GM23338 (cell line): ENCODE measurements around the gene FLNB. TPM values are rescaled to one million over a fixed set of nuclear protein-coding genes. Genes with fewer than 3 reads are reported as not detected.

ENCODE experiments used
- ATAC-seq: fragments of 200-7000 bp; cut with Tn5 transposase; 3 replicates; pipeline ENCODE4 v1.9.1; 2020
- DNase-seq: peaks from one replicate; pipeline ENCODE4 v3.0.0-alpha.2; 2015; ENCODE audit warnings: low spot score
- H2AFZ ChIP-seq: fragments of 200-600 bp; sonication (generic); 2 replicates; pipeline ENCODE4 v1.8.0; 2016; ENCODE audit warnings: antibody characterized with exemption, mild to moderate bottlenecking, moderate library complexity
- H3F3A ChIP-seq: fragments of 200-600 bp; sonication (generic); replicated peaks from 2 replicates; pipeline ENCODE4 v1.8.0; 2017; ENCODE audit warnings: antibody characterized with exemption, mixed run types, low read depth
- H3K27ac ChIP-seq: fragments of 200-600 bp; sonication (generic); 2 replicates; pipeline ENCODE4 v1.6.1; 2016; ENCODE audit warnings: low read depth
- H3K27me3 ChIP-seq: fragments of 200-600 bp; sonication (generic); 2 replicates; pipeline ENCODE4 v1.8.0; 2016; ENCODE audit warnings: mild to moderate bottlenecking, mixed run types, moderate library complexity; ENCODE audit not compliant: insufficient read depth
- H3K36me3 ChIP-seq: fragments of 200-600 bp; sonication (generic); 2 replicates; pipeline ENCODE4 v1.8.0; 2016; ENCODE audit warnings: mild to moderate bottlenecking; ENCODE audit not compliant: insufficient read depth
- H3K4me1 ChIP-seq: fragments of 200-600 bp; sonication (generic); 2 replicates; pipeline ENCODE4 v1.8.0; 2016; ENCODE audit warnings: mild to moderate bottlenecking, moderate library complexity; ENCODE audit not compliant: insufficient read depth
- H3K4me2 ChIP-seq: fragments of 200-600 bp; sonication (generic); 2 replicates; pipeline ENCODE4 v1.7.1; 2017; ENCODE audit warnings: mixed run types
- H3K4me3 ChIP-seq: fragments of 200-600 bp; sonication (generic); 2 replicates; pipeline ENCODE4 v1.6.1; 2016; ENCODE audit warnings: mixed run types
- H3K79me2 ChIP-seq: fragments of 200-600 bp; sonication (generic); replicated peaks from 2 replicates; pipeline ENCODE4 v1.8.0; 2017; ENCODE audit warnings: mild to moderate bottlenecking; ENCODE audit not compliant: insufficient read depth
- H3K9me2 ChIP-seq: fragments of 200-600 bp; sonication (generic); 2 replicates; pipeline ENCODE4 v1.8.0; 2017; ENCODE audit not compliant: insufficient read depth
- H4K20me1 ChIP-seq: fragments of 200-600 bp; sonication (generic); replicated peaks from 2 replicates; pipeline ENCODE4 v1.8.0; 2017; ENCODE audit warnings: mild to moderate bottlenecking; ENCODE audit not compliant: insufficient read depth
- H3K27ac Mint-ChIP-seq: 2 replicates; pipeline ENCODE4 v1.8.0; 2020; ENCODE audit warnings: inconsistent platforms, mild to moderate bottlenecking, moderate library complexity, mixed read lengths
- H3K27me3 Mint-ChIP-seq: 3 replicates; pipeline ENCODE4 v1.8.0; 2022; ENCODE audit warnings: low read depth, mild to moderate bottlenecking, moderate library complexity, mixed read lengths, inconsistent platforms; ENCODE audit not compliant: insufficient read depth, poor library complexity
- H3K36me3 Mint-ChIP-seq: 3 replicates; pipeline ENCODE4 v1.8.0; 2021; ENCODE audit warnings: low read depth, mild to moderate bottlenecking, inconsistent platforms, moderate library complexity, mixed read lengths
- H3K4me1 Mint-ChIP-seq: 3 replicates; pipeline ENCODE4 v1.8.0; 2020; ENCODE audit warnings: mild to moderate bottlenecking, inconsistent platforms, mixed read lengths
- H3K4me3 Mint-ChIP-seq: 3 replicates; pipeline ENCODE4 v1.8.0; 2021; ENCODE audit warnings: moderate library complexity, mild to moderate bottlenecking, inconsistent platforms, mixed read lengths
- H3K9me3 Mint-ChIP-seq: 3 replicates; pipeline ENCODE4 v1.8.0; 2020; ENCODE audit warnings: moderate library complexity, mild to moderate bottlenecking, inconsistent platforms, mixed read lengths
- CREB1 ChIP-seq: fragments of 250-450 bp; sonication (Bioruptor Pico); IDR thresholded peaks from 2 replicates; pipeline ENCODE4 v1.5.0; 2020; ENCODE audit warnings: low read depth, mild to moderate bottlenecking, moderate library complexity
- CTCF ChIP-seq, 2 experiments: fragments of 200-600 bp in 1 of 2; sonication (generic) in 1 of 2; conservative IDR thresholded peaks; 2 replicates each; pipeline versions ENCODE4 v1.5.1 to v1.6.1; 2016 to 2017; ENCODE audit warnings: antibody characterized with exemption in 2 of 2, low read depth in 2 of 2, mild to moderate bottlenecking in 2 of 2, moderate library complexity in 1 of 2
- NANOG ChIP-seq: IDR thresholded peaks from 2 replicates; pipeline ENCODE4 v1.6.1; 2016; ENCODE audit warnings: antibody characterized with exemption, borderline replicate concordance
- STAT1 ChIP-seq: IDR thresholded peaks from one replicate; pipeline ENCODE4 v1.6.1; 2016; ENCODE audit warnings: antibody characterized with exemption; ENCODE audit not compliant: unreplicated experiment
- ZNF114 ChIP-seq: fragments of 250-450 bp; sonication (Bioruptor Pico); IDR thresholded peaks from 2 replicates; pipeline ENCODE4 v1.5.0; 2020; ENCODE audit warnings: mild to moderate bottlenecking, moderate library complexity
- ZNF331 ChIP-seq: fragments of 250-450 bp; sonication (Bioruptor Pico); IDR thresholded peaks from 2 replicates; pipeline ENCODE4 v1.5.0; 2020; ENCODE audit warnings: low read depth, mild to moderate bottlenecking, moderate library complexity
- ZNF462 ChIP-seq: fragments of 250-450 bp; sonication (Bioruptor Pico); IDR thresholded peaks from 2 replicates; pipeline ENCODE4 v1.5.0; 2020; ENCODE audit warnings: mild to moderate bottlenecking, moderate library complexity
- polyA plus RNA-seq: library from polyadenylated mRNA; unstranded; fragments of >200 nt; fragmentation: Nextera tagmentation; extraction: Ambion mirVana; gene quantifications from 2 replicates; pipeline ENCODE4 v1.2.1, GENCODE V29; 2016
- total RNA-seq: library from RNA; depleted of rRNA; stranded (reverse); fragments of >200 nt; shearing (Covaris generic); gene quantifications from 2 replicates; pipeline ENCODE4 v1.2.3, GENCODE V29; 2014

The FLNB gene
- total and polyA plus RNA-seq, 2 experiments from 2014 or later, result 39.7 to 179 TPM

- no peaks in the 10 kb centered on the region for H3K27me3 ChIP-seq
- H3F3A ChIP-seq, result no peaks in the 10 kb centered on the region
- H3K9me2 ChIP-seq, result no peaks in the 10 kb centered on the region
- no peaks in the 10 kb centered on the region for H3K36me3 Mint-ChIP-seq
- no peaks in the 10 kb centered on the region for H3K79me2 ChIP-seq
- ATAC-seq (no peak), DNase-seq (no peak)
- no peak overlapping the region for H3K27ac Mint-ChIP-seq
- H3K4me1 ChIP-seq, result no peaks in the 10 kb centered on the region
- H3K4me2 ChIP-seq, result no peak overlapping the region
- no peak overlapping the region for H3K27ac ChIP-seq
- H3K4me3 Mint-ChIP-seq, result no peak overlapping the region
- no peak for TF ChIP-seq ZNF331
- TF ChIP-seq ZNF462 (CRISPR knock-in tag), result no peak
- TF ChIP-seq ZNF114 (CRISPR knock-in tag), result no peak
- no peak for TF ChIP-seq CREB1
- no peak for TF ChIP-seq STAT1
- TF ChIP-seq CTCF (conservative IDR thresholded peaks at IDR 0.05; ENCODE audit: low read depth in 2 of 2), result no peak
- no peak for TF ChIP-seq NANOG
- no peaks in the 10 kb centered on the region for H3K27me3 Mint-ChIP-seq
- H3K4me1 Mint-ChIP-seq, result peaks cover 9% of the 10 kb centered on the region; the same call in 2 of the 3 replicates
- peaks cover 3% of the 10 kb centered on the region; the same call in 1 of the 3 replicates for H3K9me3 Mint-ChIP-seq
- no peaks in the 10 kb centered on the region for H3K36me3 ChIP-seq
- H4K20me1 ChIP-seq, result no peaks in the 10 kb centered on the region
- H2AFZ ChIP-seq, result 0 out of 2 replicates have a peak overlapping the region, but pooled peaks have one; percentile 18
- no peak overlapping the region for H3K4me3 ChIP-seq
Observed at GRCh38 chr3:57985176-57985983, 22.8 kb upstream of the FLNB start.
